Endothelial cell of umbilical vein (primary cell): ENCODE results near the gene CCDC88B. TPM values are rescaled to one million over a fixed set of nuclear protein-coding genes. Genes with fewer than 3 reads are reported as not detected.

Source experiments
- BruUV-seq: library from RNA; stranded (reverse); fragments of 400-500 nt; replicated peaks from 2 replicates; lab custom pipeline; 2021; lab: Mats Ljungman, UMichigan
- CTCF ChIA-PET: fragments of 300-600, 350-600 bp; sonication (Branson Sonifier 250); formaldehyde crosslinking; loops from one replicate; lab custom pipeline; 2021; ENCODE audit warnings: antibody characterized with exemption, inconsistent platforms; lab: Charles Lee
- POLR2A ChIA-PET: fragments of 300-600, 350-600 bp; sonication (Branson Sonifier 250); formaldehyde crosslinking; loops from one replicate; lab custom pipeline; 2021; ENCODE audit warnings: antibody characterized with exemption, inconsistent platforms; lab: Charles Lee
- DNase-seq: peaks from one replicate; pipeline ENCODE4 v3.0.0-alpha.2; 2011; ENCODE audit warnings: low read depth, low spot score
- FAIRE-seq: peaks from 2 replicates; lab custom pipeline; 2011; peaks lifted over from hg19 to GRCh38; lab: Jason Lieb, UNC
- H2AFZ ChIP-seq: 2 replicates; pipeline ENCODE4 v1.6.0; 2012; ENCODE audit warnings: low read depth, low read length, control low read depth, inconsistent platforms
- H3K27ac ChIP-seq: 2 replicates; pipeline ENCODE4 v1.5.1; 2011; ENCODE audit warnings: low read depth, mild to moderate bottlenecking, control low read depth, low read length, moderate library complexity; ENCODE audit not compliant: insufficient read depth
- H3K27me3 ChIP-seq, 2 experiments: 2 replicates each; pipeline versions ENCODE4 v1.6.0 to v1.6.1; 2011; ENCODE audit warnings: low read length in 2 of 2, mixed read lengths in 1 of 2; ENCODE audit not compliant: control insufficient read depth in 2 of 2, insufficient read depth in 2 of 2
- H3K36me3 ChIP-seq, 2 experiments: 2 replicates in 1 of 2; 3 replicates in 1 of 2; pipeline ENCODE4 v1.5.1; 2011; ENCODE audit warnings: low read length in 2 of 2, mild to moderate bottlenecking in 1 of 2, moderate library complexity in 1 of 2; ENCODE audit not compliant: control insufficient read depth in 2 of 2, insufficient read depth in 2 of 2; ENCODE audit errors: extremely low read depth in 1 of 2
- H3K4me1 ChIP-seq: 3 replicates; pipeline ENCODE4 v1.5.1; 2011; ENCODE audit warnings: mild to moderate bottlenecking, low read length; ENCODE audit not compliant: control insufficient read depth, insufficient read depth; ENCODE audit errors: extremely low read depth
- H3K4me2 ChIP-seq: 2 replicates; pipeline ENCODE4 v1.6.1; 2011; ENCODE audit warnings: low read length, control low read depth, mixed read lengths; ENCODE audit not compliant: insufficient read depth
- H3K4me3 ChIP-seq, 3 experiments: fragments of 200-600 bp in 1 of 3; sonication (generic), shearing (Covaris generic) in 1 of 3; replicated peaks in 1 of 3; 2 replicates each; pipeline ENCODE4 v1.5.1; 2011 to 2016; ENCODE audit warnings: control low read depth in 3 of 3, low read length in 3 of 3, mild to moderate bottlenecking in 2 of 3, inconsistent platforms in 1 of 3, low read depth in 1 of 3, moderate library complexity in 1 of 3; ENCODE audit not compliant: insufficient read depth in 1 of 3
- H3K79me2 ChIP-seq: 2 replicates; pipeline ENCODE4 v1.6.0; 2012; ENCODE audit warnings: low read length, inconsistent platforms; ENCODE audit not compliant: control insufficient read depth, insufficient read depth
- H3K9ac ChIP-seq: replicated peaks from 2 replicates; pipeline ENCODE3; 2011; ENCODE audit warnings: low read length, control low read depth; ENCODE audit not compliant: insufficient read depth; ENCODE audit errors: extremely low read depth
- H3K9me1 ChIP-seq: replicated peaks from 3 replicates; pipeline ENCODE4 v1.6.0; 2011; ENCODE audit warnings: mild to moderate bottlenecking, low read length; ENCODE audit not compliant: control insufficient read depth, insufficient read depth; ENCODE audit errors: extremely low read depth
- H3K9me3 ChIP-seq: replicated peaks from 2 replicates; pipeline ENCODE4 v1.5.1; 2012; ENCODE audit warnings: low read length, inconsistent platforms; ENCODE audit not compliant: control insufficient read depth, insufficient read depth
- H4K20me1 ChIP-seq: replicated peaks from 2 replicates; pipeline ENCODE3; 2011; ENCODE audit warnings: mild to moderate bottlenecking, low read length; ENCODE audit not compliant: control insufficient read depth, insufficient read depth; ENCODE audit errors: extremely low read depth
- CTCF ChIP-seq, 2 donors: IDR thresholded peaks; 1 replicate in 1 of 2; 2 replicates in 1 of 2; pipeline ENCODE4 v1.5.1; 2011; ENCODE audit warnings: low read length in 2 of 2, mild to moderate bottlenecking in 2 of 2, moderate library complexity in 2 of 2, control low read depth in 1 of 2, inconsistent platforms in 1 of 2, low read depth in 1 of 2; ENCODE audit not compliant: insufficient read depth in 1 of 2; ENCODE audit errors: extremely low read depth in 1 of 2
- EZH2 ChIP-seq: IDR thresholded peaks from 2 replicates; pipeline ENCODE4 v1.6.1; 2012; ENCODE audit warnings: borderline replicate concordance, low read depth, mild to moderate bottlenecking, moderate library complexity, low read length, inconsistent platforms; ENCODE audit not compliant: severe bottlenecking
- FOS ChIP-seq: IDR thresholded peaks from 2 replicates; pipeline ENCODE4 v1.6.1; 2011; ENCODE audit warnings: mild to moderate bottlenecking, low read length, moderate library complexity, borderline replicate concordance; ENCODE audit not compliant: insufficient read depth
- GATA2 ChIP-seq: IDR thresholded peaks from 2 replicates; pipeline ENCODE4 v1.7.0; 2011; ENCODE audit warnings: low read depth, mild to moderate bottlenecking, moderate library complexity, mixed read lengths, low read length; ENCODE audit not compliant: insufficient read length, insufficient read depth
- JUN ChIP-seq: IDR thresholded peaks from 2 replicates; pipeline ENCODE4 v1.6.1; 2011; ENCODE audit warnings: borderline replicate concordance, low read depth; ENCODE audit not compliant: insufficient read length, insufficient read depth
- MAX ChIP-seq: IDR thresholded peaks from 2 replicates; pipeline ENCODE4 v1.6.1; 2011; ENCODE audit not compliant: insufficient read depth, insufficient read length
- MYC ChIP-seq: IDR thresholded peaks from one replicate; pipeline ENCODE4 v1.6.1; 2011; ENCODE audit warnings: mild to moderate bottlenecking, low read depth, low read length
- POLR2A ChIP-seq: IDR thresholded peaks from 2 replicates; pipeline ENCODE4 v1.6.1; 2012; ENCODE audit warnings: low read depth, mild to moderate bottlenecking, control low read depth, low read length
- POLR2AphosphoS5 ChIP-seq: IDR thresholded peaks from 2 replicates; pipeline ENCODE4 v1.6.1; 2012; ENCODE audit warnings: low read depth, mild to moderate bottlenecking, control low read depth, low read length, moderate library complexity; ENCODE audit not compliant: insufficient read depth
- dilution Hi-C: fragments of 300-500 bp; cut with MboI; formaldehyde crosslinking; loops from one replicate; pipeline ENCODE4 v1.15.0; 2019; ENCODE audit warnings: low sequenced_read_pairs; ENCODE audit not compliant: extremely low pct_ligation_motif_present
- intact Hi-C: fragments of 100-400 bp; cut with micrococcal nuclease; formaldehyde crosslinking; loops from one replicate; pipeline ENCODE4 v1.10.0; 2022
- polyA plus RNA-seq, 4 experiments: library from polyadenylated mRNA; depleted of rRNA in 3 of 4; stranded (reverse) in 3 of 4; unstranded in 1 of 4; fragments of >200 nt; gene quantifications; 2 replicates each; pipeline versions ENCODE4 v1.2.1 to v1.2.3, GENCODE V29; 2011 to 2012; ENCODE audit warnings: missing spikeins in 1 of 4
- total RNA-seq: library from RNA; stranded (reverse); gene quantifications from 2 replicates; pipeline ENCODE4 v1.2.3, GENCODE V29; 2021

The CCDC88B gene
- total and polyA plus RNA-seq, 2 donors (not counting 3 experiments of a cell fraction or from before 2014, with no cell fraction given), result 1.8 to 2.7 TPM

GRCh38 chr11:64366751-64367150, 26.7 kb downstream of the CCDC88B start:
- FAIRE-seq, result no peak
- peaks cover 5 to 30% of the 10 kb centered on the region in 2 experiments for H3K36me3 ChIP-seq

More at GRCh38 chr11:64366751-64367150, 26.7 kb downstream of the CCDC88B start:
- Histone ChIP-seq H3K9ac (no peak overlapping the region), H3K4me3 (no peak overlapping the region), H3K79me2 (no peaks in the 10 kb centered on the region), H3K27me3 (no peaks in the 10 kb centered on the region), H3K9me3 (no peaks in the 10 kb centered on the region), H3K9me1 (no peaks in the 10 kb centered on the region), H3K4me1 (no peaks in the 10 kb centered on the region), H3K27ac (no peak overlapping the region), H4K20me1 (no peaks in the 10 kb centered on the region), H3K4me2 (no peak overlapping the region), H2AFZ (no peak overlapping the region)
- no TSS peak for BruUV-seq
- no peak for DNase-seq
- ChIA-PET CTCF (interaction anchor here (3.2 kb wide), 1 partner anchor 11 kb away, joined by 19 read pairs; no protein-coding TSS in a partner anchor), POLR2A (interaction anchor here (1.4 kb wide), 1 partner anchor 11 kb away, joined by 11 read pairs; no protein-coding TSS in a partner anchor)
- intact Hi-C loops (no loop called here), dilution Hi-C loops (no loop called here)
- TF ChIP-seq GATA2 (no peak), FOS (no peak), EZH2 (no peak), POLR2AphosphoS5 (no peak), JUN (no peak), POLR2A (no peak), CTCF (IDR thresholded peaks at IDR 0.05; ENCODE audit: extremely low read depth in 1 of 2, insufficient read depth in 1 of 2, low read depth in 1 of 2, low read length in 2 of 2) (no peak), MYC (no peak), MAX (no peak)
